ENCODE data around the gene FGFRL1. TPM values are rescaled to one million over a fixed set of nuclear protein-coding genes. Genes with fewer than 3 reads are reported as not detected.

Gene FGFRL1
- total RNA-seq, 1 donor from 2014 or later = 28.2 TPM

GRCh38 chr4:1006856-1007255, 4.6 kb upstream of the FGFRL1 start:
- DNase-seq (ENCODE audit: low spot score) = no peak

DNA sequence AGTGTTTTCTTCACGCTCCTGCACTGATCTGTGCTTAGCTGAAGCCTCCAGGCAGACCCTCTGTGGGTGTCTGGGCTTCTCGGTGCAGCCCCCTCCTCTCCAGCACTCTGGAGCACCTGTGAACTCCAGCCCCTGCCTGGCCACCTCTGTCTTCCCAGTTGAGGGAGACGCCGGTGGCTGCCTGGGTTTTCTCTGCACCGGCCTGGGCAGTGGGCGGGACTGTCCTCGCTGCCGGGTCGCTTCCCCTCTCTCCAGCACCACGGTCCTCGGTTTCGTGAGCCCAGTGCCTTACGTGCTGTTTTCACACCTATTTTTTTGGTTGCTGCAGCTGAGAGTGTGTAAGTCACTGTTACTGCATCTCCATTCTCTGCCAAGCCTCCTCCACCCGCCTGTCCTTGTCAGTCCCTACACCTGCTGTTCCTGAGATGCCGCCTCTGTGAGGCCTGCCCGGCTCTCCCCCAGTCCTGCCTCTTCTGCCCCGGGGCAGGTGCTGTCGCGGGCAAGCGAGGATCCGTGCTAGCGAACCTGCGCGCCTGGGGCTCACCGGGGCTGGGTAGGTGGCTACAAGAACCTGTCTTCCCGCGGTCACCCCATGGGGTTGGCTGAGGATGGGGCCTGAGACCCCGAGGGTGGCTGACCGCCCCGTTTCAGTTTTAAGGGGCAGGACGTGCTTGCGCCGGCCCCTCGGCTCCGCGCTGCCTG, 2.4 kb upstream of the FGFRL1 start:
- peak; percentile 36 for DNase-seq (ENCODE audit: low spot score)

DNA sequence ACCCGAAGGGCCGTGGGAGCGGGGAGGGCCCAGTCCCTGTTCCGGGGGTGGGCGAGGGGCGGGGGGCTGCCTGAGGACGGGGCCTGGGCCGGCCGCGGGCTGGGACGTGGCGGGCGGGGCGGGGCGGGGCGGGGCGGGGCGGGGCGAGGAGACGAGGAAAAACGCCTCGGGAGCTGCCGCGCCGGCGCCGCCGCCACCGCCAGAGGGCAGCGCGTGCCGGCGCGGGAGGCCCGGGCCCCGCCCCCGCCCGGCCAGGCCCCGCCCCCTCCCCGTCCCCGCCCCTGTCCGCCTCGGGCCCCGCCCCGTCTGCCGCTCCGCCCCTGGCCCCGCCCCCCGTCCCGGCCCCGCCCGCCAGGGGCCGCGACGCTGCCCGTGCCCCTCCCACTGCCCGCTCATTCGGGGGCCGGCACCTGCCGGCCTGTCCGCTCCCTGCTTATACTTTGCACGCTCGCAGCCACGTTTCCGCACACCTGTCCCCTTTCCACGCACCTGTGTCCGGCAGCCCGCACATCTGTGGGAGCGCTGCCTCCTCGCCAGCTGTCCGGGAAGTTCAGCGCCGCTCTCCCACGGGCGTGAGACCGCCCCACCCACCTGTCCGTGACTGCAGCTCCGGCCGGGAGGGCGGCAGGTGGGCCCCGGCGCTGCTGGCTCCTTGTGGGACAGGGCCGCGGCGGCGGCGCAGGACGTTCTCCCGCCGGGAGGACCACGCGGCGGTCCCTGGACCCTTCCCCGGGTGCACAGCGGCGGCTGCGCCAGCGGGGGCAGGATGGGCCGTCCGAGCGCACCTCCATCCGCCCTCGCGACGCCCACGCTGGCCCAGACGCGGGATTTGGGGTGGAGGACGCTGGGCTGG, 1.7 kb upstream of the FGFRL1 start:
- DNase-seq (ENCODE audit: low spot score) = peak; percentile 65

GRCh38 chr4:1010395-1011021, 918 bp upstream of the FGFRL1 start:
- peak; percentile 59 for DNase-seq (ENCODE audit: low spot score)

- no peak for DNase-seq (ENCODE audit: low spot score)
These were observed 224 bp downstream of the FGFRL1 start for GRCh38 chr4:1011666-1012033.

DNA sequence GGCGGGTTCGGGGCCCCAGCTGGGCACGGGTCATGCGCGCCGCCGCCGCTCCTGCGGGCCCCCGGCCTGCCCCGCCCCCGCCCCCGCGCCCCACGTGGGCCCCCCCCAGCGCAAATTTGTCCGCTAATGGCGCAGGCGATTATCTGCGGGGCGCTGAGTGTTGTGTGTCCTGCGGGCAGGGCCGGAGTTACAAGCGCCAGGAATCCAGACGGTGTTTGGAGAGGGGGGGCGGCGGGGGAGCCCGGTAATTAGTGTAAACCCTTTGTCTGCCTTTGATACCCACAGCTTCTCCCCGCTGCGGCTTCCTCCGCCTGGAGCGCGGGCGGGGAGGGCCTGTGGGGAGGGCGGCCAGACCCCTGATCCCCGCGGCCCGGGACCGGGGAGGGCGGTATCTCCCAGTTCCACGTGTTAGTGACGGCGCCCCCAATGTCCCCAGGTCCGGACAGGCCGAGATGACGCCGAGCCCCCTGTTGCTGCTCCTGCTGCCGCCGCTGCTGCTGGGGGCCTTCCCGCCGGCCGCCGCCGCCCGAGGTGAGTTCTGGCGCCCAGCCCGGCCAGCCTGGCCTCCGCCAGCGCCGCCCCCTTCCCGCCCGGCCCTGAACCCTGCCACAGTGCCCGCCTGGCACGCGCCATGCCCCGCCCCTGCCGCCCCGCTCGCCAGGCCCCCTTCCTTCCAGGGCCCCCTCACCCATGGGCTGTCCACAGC, 761 bp downstream of the FGFRL1 start:
- no peak for DNase-seq (ENCODE audit: low spot score)

DNA sequence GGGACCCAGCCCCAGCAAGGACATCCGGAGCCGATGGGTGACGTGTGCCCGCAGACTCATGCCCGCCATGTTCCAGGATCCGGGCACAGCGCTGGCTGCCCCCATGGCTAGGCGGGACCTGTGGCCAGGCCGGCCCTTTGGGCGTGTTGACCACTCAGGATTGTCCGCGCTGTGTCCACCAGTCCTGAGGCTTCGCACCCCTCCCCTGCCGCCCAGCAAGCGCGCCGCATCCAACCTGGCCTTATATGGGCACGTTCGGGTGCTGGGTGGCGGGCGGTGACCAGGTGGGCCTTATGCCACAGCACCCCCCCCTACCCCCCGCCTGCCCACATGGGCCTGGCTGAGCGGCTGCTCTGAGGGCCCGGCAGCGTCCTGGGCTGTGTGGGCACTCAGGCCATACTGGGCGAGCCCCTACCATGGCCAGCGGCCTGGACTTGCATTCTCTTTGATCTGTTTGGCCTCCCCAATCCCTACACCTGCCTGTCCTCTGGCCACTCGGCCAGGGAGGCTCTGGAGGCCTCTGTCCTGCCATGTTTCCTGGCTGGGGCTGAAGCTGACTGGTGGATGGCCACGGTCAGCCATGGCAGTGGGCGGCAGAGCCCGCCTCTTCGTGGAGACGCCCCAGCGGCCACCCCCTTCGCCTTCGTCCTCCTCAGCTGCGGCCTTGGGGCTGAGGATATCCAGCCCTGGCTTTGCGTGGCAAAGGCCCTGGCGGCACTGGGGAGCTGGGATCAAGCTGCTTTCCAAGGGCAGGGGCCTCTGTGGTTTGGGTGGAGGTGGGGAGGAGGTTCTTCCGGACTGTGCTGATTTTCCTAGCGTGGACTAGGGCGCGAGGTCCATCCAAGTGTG, 2.0 kb downstream of the FGFRL1 start:
- no peak for DNase-seq (ENCODE audit: low spot score)

GRCh38 chr4:1014291-1015167, 3.1 kb downstream of the FGFRL1 start:
- DNase-seq (ENCODE audit: low spot score) = no peak

GRCh38 chr4:1015179-1015578, 3.8 kb downstream of the FGFRL1 start:
- no peak for DNase-seq (ENCODE audit: low spot score)

GRCh38 chr4:1015746-1016145, 4.3 kb downstream of the FGFRL1 start:
- DNase-seq (ENCODE audit: low spot score) = no peak

DNA sequence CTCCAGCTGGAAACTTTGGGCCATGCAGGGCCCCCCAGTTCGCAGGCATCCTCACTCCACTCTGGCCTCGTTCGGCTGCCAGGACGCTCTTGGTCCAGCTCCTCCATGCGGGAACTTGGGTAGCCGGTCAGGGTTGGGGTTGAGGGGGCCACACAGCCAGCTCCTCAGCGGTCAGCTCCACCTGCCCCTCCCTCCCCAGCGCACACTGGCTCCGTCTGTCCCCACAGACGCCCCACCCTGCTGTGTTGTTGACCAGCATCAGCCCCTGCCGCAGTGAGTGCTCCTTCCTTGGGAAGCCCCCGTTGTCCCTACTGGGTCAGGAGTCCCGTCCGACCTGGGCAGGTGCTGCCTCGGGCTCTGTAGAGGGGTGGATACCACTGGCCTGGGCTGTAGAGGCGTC, 5.8 kb downstream of the FGFRL1 start:
- no peak for DNase-seq (ENCODE audit: low spot score)

- no peak for DNase-seq (ENCODE audit: low spot score)
These were observed 6.3 kb downstream of the FGFRL1 start for GRCh38 chr4:1017706-1018105.

- no peak for DNase-seq (ENCODE audit: low spot score)
These were observed 7.0 kb downstream of the FGFRL1 start for GRCh38 chr4:1018147-1019020.

- DNase-seq (ENCODE audit: low spot score) = no peak
These were observed 7.9 kb downstream of the FGFRL1 start for GRCh38 chr4:1019320-1019719.

DNA sequence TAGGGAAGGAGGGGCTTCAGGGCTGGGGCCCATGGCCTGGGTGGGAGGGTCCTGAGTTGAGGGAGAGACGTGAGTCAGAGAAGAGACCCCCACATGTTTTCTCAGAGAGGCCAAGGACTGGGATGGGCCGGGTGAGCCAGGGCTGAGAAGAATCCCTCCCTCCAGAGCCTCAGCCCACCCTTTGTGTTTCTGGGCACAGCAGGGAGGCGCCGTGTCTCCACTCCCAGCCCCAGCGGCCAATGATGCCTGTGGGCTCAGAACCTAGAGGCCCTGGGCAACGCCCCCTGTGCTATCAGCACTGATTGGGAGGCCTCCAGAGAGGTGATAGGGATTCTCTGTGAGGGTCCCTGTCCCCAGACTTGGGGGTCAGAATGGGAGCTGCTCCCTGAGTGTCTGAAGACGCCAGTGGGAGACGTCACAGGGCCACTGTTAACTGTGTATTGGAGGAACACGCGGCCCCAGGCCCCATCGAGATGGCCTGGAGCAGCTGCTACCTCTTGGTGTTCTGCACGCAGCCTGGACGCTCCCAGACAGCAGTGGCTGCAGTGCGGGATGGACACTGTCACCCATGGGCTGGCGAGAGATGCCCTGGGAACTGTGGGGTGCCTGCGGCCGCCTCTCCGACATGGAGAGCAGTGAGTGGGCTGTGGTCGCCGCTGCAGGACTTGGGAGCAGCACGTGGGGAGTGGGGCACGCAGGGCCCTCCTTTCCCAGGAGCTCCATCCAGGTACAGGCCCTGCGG, 8.5 kb downstream of the FGFRL1 start:
- DNase-seq (ENCODE audit: low spot score) = no peak

- no peak for DNase-seq (ENCODE audit: low spot score)
These were observed 10.1 kb downstream of the FGFRL1 start for GRCh38 chr4:1021386-1022050.

DNA sequence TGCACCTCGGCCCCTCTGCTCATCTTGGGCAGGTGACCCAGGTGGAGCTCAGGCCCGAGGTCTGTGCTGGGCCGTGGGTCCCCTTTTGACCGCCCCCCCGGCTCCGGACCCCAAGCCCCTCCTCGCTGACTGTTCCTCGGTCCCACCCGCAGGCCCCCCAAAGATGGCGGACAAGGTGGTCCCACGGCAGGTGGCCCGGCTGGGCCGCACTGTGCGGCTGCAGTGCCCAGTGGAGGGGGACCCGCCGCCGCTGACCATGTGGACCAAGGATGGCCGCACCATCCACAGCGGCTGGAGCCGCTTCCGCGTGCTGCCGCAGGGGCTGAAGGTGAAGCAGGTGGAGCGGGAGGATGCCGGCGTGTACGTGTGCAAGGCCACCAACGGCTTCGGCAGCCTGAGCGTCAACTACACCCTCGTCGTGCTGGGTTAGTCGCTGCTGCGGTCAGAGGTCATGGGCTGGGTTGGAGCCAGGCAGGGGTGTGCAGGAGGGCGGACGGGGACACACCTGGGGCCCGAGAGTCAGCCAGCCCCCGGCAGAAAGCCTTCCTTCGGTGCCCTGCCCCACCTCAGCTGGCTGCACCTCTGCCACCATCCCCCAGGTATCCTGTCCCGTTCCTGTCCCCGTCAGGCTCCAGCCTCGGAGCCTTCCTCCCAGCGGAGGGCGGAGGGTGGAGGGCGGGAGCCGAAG, 10.8 kb downstream of the FGFRL1 start:
- no peak for DNase-seq (ENCODE audit: low spot score)

- DNase-seq (ENCODE audit: low spot score) = no peak
These were observed 11.3 kb downstream of the FGFRL1 start for GRCh38 chr4:1022739-1023066.
